GM18526 (cell line): ENCODE measurements around the gene SSR2.

ENCODE experiments used
- POLR2A ChIP-seq: IDR thresholded peaks from 3 replicates; pipeline ENCODE4 v1.6.1; 2011; ENCODE audit not compliant: insufficient read length; ENCODE audit errors: extremely low read depth

The SSR2 gene

DNA sequence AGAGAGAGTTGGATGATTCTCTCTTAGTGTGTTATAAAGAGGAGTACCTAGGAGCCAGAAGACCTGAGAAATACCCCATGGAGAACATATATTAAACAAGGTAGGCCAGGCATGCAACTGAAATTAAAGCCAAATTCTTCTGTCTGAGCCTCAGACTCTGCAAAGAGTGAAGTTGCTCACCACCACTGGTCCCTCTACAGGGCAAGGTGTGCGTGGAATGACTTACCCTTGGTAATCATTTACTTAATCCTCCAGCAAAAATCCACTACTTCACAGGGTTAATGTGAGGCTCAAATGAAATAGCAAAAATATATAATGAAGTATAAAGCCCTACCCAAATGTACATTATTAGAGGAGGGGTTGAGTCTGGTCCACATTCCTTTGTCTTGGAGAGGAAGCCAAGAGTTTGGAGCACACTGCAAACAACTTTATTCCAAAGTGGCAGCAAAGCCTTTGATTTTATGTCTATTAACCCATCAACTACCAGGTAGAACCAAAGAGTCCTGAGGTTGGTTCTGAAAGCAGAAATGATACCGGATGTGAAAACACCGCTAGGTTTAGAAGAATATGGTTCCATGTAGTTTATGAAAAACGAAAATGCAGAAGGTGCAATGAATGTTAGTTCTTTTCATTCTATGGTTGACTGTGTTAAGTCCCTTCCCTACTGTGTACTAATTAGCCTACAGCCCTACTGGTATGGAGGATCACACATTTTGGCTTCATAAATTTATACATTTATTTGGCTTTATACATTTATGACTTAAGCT lies 8.5 kb downstream of the SSR2 start:
- TF ChIP-seq POLR2A, result no peak

- TF ChIP-seq POLR2A, result no peak
These were observed 11.3 kb downstream of the SSR2 start for GRCh38 chr1:156009404-156009803.

GRCh38 chr1:156006666-156007376 lies 13.9 kb downstream of the SSR2 start:
- no peak for TF ChIP-seq POLR2A

DNA sequence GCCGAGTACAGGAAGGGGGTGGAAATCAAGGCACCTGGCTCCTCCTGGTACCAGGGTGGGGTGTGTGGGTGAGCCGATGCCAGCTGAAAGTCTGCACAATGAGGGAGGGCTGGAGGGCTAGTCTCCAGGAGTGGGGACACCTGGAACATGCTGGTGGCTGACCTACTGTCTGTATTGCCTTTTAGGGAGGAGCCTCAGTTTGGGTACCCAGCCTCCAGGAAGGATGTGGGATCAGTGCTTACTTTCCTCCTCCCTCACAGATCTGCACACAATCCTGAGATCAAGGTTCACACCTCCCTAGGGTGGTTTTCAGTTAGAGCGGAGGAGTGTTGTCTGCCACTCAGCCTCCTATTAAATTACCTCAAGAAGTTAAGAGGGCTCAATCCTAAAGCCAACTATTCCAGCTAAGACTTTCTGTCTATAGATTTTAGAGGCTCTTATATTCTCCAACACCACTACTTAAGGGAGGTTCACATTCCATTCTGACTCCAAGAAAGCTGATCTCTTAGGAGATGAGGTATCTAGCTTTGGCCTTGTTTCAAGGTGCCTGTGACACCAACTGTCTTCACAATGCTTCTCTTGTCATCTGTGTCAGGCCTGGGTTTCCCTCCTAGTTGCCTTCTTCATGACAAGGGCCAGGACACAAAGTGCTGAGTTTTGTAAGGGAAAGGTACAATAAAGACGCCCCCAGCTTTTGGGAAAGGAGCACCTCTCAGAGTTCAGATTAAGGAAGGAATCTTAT lies 15.7 kb downstream of the SSR2 start:
- no peak for TF ChIP-seq POLR2A

GRCh38 chr1:156003923-156004188 lies 16.9 kb downstream of the SSR2 start:
- no peak for TF ChIP-seq POLR2A

DNA sequence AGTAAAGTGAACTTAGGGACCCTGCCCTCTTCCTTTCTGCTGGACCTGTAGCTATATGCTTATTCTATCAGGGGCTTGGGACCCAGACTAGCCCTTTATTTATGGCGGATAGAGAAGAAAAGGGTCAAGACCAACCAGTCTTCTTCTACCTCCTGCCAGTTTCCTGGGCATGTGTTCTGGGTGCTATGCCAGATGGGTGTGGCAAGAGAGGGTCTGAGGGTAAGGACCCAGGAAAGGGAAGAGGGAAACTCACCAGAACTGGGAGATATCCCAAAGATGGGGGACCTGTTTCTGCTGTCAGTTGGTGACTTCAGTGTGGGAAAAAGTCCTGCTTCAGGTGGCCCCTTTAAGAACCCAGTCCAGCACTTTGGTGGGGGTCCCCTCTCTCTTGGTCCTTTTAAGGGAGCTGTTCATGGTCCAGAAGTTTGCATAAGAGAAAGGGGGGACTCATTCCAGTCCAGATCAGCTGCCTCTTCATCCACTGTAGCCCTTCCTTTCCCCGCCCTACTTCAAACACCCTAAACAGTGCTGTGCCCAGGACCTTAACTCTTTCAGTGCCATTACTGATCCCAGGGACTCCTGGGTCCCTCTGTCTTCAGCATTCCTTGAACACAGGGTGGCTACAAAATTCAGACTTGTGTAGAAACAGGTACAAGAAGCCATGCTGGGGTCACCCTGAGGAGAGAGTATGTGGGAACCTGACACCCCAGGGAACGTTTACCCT lies 18.4 kb downstream of the SSR2 start:
- TF ChIP-seq POLR2A, result no peak

DNA sequence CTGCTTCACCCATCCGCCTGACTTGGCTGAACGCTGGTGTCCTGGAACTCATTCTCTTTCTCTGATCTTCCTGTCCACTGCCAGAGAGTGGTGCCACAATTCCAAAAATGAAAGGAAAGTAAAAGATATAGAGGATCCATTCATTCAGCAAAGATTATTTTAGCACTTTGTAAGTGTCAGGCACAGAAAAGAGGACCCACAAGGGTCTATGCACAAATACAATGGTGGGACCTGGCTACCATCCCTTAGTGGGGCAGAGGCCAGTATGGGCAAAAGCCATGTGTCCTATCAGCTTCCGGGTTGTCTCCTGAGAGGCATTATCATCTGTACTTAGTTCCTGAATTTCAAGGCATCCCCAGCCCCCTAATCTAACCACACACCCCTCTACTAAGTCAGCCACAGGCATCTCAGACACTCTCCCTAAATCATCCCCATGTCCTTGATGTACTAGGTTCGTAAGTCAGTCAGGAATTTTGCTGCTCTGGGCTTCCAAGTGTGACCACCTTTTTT lies 19.0 kb downstream of the SSR2 start:
- no peak for TF ChIP-seq POLR2A

- TF ChIP-seq POLR2A, result no peak
These were observed 19.6 kb downstream of the SSR2 start for GRCh38 chr1:156001021-156001661.

DNA sequence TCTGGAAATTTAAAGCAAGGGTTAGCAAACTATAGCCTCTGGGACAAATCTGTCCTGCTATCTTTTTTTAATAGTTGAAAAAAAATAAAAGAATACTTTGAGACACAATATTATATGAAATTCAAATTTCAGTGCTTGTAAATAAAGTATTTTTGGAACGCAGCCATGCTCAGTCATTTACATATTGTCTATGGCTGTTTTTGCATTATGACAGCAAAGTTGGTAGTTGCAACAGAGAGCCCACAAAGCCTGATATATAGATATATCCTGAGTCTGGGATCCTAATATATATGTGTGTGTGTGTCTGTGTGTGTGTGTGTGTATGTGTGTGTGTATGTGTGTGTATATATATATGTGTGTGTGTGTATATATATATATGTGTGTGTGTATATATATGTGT lies 20.8 kb downstream of the SSR2 start:
- no peak for TF ChIP-seq POLR2A

- no peak for TF ChIP-seq POLR2A
These were observed 24.6 kb downstream of the SSR2 start for GRCh38 chr1:155996166-155996565.

DNA sequence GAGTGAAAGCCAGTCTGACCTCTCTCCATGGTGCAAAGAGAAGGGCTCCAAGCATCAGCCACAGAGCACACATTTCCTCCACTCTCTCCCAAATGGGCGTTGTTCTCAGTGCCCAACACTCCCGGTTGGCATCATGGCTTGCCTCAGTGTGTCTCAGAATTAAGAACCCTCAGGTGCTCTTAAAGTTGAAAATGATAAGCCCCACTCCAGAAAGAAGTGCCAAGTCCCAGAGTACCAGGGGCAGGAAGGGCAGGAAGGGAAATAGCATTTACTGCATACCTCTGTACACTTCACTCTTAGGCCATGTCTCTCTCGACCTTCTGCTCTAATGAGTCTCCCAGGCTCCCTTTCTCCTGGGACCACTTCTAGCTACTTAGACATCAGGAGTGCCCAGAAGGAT lies 27.2 kb downstream of the SSR2 start:
- no peak for TF ChIP-seq POLR2A

- no peak for TF ChIP-seq POLR2A
These were observed 30.6 kb downstream of the SSR2 start for GRCh38 chr1:155990005-155990739.

- TF ChIP-seq POLR2A, result no peak
These were observed 31.3 kb downstream of the SSR2 start for GRCh38 chr1:155989242-155990004.
